PC-3 (cell line): ENCODE data around the gene PDGFC. TPM values are rescaled to one million over a fixed set of nuclear protein-coding genes. Genes with fewer than 3 reads are reported as not detected.

Experiments
- ATAC-seq: fragments of 200-7000 bp; cut with Tn5 transposase; 2 replicates; pipeline ENCODE4 v1.9.1; 2020; ENCODE audit warnings: mild to moderate bottlenecking, moderate library complexity
- BruUV-seq: library from RNA; stranded (reverse); fragments of 400-500 nt; replicated peaks from 2 replicates; lab custom pipeline; 2021; lab: Mats Ljungman, UMichigan
- CTCF ChIA-PET: fragments of 300-600 bp; sonication (Branson Sonifier 250); formaldehyde crosslinking; loops from one replicate; lab custom pipeline; 2022; ENCODE audit warnings: antibody characterized with exemption; lab: Charles Lee
- POLR2A ChIA-PET: fragments of 300-600 bp; sonication (Branson Sonifier 250); formaldehyde crosslinking; loops from one replicate; lab custom pipeline; 2022; ENCODE audit warnings: antibody characterized with exemption; ENCODE audit not compliant: unreplicated experiment; lab: Charles Lee
- DNase-seq: peaks from one replicate; pipeline ENCODE4 v3.0.0-alpha.2; 2015
- H2AFZ ChIP-seq: fragments of 300-600 bp; sonication (generic); 2 replicates; pipeline ENCODE4 v1.6.0; 2016; ENCODE audit warnings: antibody characterized with exemption, low read length
- H3F3A ChIP-seq: fragments of 300-600 bp; sonication (generic); one replicate; pipeline ENCODE4 v1.6.0; 2017; ENCODE audit warnings: antibody characterized with exemption, low read length, control low read depth, mild to moderate bottlenecking; ENCODE audit not compliant: unreplicated experiment
- H3K27ac ChIP-seq: fragments of 300-600 bp; sonication (generic); 2 replicates; pipeline ENCODE4 v1.5.1; 2016; ENCODE audit warnings: mild to moderate bottlenecking, low read length
- H3K27me3 ChIP-seq: fragments of 300-600 bp; sonication (generic); 2 replicates; pipeline ENCODE4 v1.6.1; 2016; ENCODE audit warnings: low read length, mixed read lengths
- H3K36me3 ChIP-seq: fragments of 300-600 bp; sonication (generic); 2 replicates; pipeline ENCODE4 v1.6.1; 2016; ENCODE audit warnings: low read depth, mixed run types, low read length, mixed read lengths
- H3K4me1 ChIP-seq: fragments of 300-600 bp; sonication (generic); 2 replicates; pipeline ENCODE4 v1.5.1; 2016; ENCODE audit warnings: low read length; ENCODE audit not compliant: insufficient read depth
- H3K4me2 ChIP-seq: fragments of 300-600 bp; sonication (generic); 2 replicates; pipeline ENCODE4 v1.6.0; 2016; ENCODE audit warnings: low read length
- H3K4me3 ChIP-seq: fragments of 300-600 bp; sonication (generic); 2 replicates; pipeline ENCODE4 v1.5.1; 2016; ENCODE audit warnings: mild to moderate bottlenecking, low read length, mixed read lengths
- H3K79me2 ChIP-seq: fragments of 300-600 bp; sonication (generic); 2 replicates; pipeline ENCODE4 v1.6.1; 2017; ENCODE audit warnings: low read length, mixed read lengths
- H3K9ac ChIP-seq: fragments of 300-600 bp; sonication (generic); 2 replicates; pipeline ENCODE4 v1.6.0; 2016; ENCODE audit warnings: mild to moderate bottlenecking, low read length
- H3K9me2 ChIP-seq: fragments of 300-600 bp; sonication (generic); replicated peaks from 2 replicates; pipeline ENCODE4 v1.6.1; 2016; ENCODE audit warnings: mixed run types, low read length, mixed read lengths
- H3K9me3 ChIP-seq: fragments of 300-600 bp; sonication (generic); 2 replicates; pipeline ENCODE4 v1.6.1; 2016; ENCODE audit warnings: low read length, mixed read lengths
- H4K20me1 ChIP-seq: fragments of 300-600 bp; sonication (generic); 2 replicates; pipeline ENCODE4 v1.6.1; 2016; ENCODE audit warnings: low read length, mixed read lengths
- EZH2 ChIP-seq: fragments of 300-600 bp; sonication (generic); IDR thresholded peaks from one replicate; pipeline ENCODE4 v1.6.1; 2017; ENCODE audit warnings: antibody characterized with exemption, mild to moderate bottlenecking, low read length; ENCODE audit not compliant: unreplicated experiment
- EZH2phosphoT487 ChIP-seq: fragments of 300-600 bp; sonication (generic); IDR thresholded peaks from 2 replicates; pipeline ENCODE4 v1.6.1; 2018; ENCODE audit warnings: mild to moderate bottlenecking, antibody characterized with exemption, low read length, borderline replicate concordance
- intact Hi-C: fragments of 100-400 bp; cut with micrococcal nuclease; formaldehyde crosslinking; loops from 2 replicates; pipeline ENCODE4 v1.9.0; 2023
- total RNA-seq: library from RNA; depleted of rRNA; stranded (reverse); fragments of >200 nt; gene quantifications from 2 replicates; pipeline ENCODE4 v1.2.3, GENCODE V29; 2014
- TF ChIP-seq, protein P1 (sequence below): fragments of 300-600 bp; sonication (generic); conservative IDR thresholded peaks from 2 replicates; pipeline ENCODE4 v1.5.1; 2017; ENCODE audit warnings: antibody characterized with exemption, low read depth, mild to moderate bottlenecking, low read length

The PDGFC gene
- total RNA-seq, 1 experiment from 2014 or later: 23.0 TPM

- Histone ChIP-seq H3K4me1 (peaks cover 18% of the 10 kb centered on the region), H3K9me2 (no peaks in the 10 kb centered on the region), H4K20me1 (no peaks in the 10 kb centered on the region), H3K4me2 (no peak overlapping the region), H3K4me3 (no peak overlapping the region), H3K36me3 (peaks cover 22% of the 10 kb centered on the region; the same call in 1 of the 2 replicates), H3K27ac (no peak overlapping the region), H3K27me3 (no peaks in the 10 kb centered on the region), H3K9me3 (peaks cover 23% of the 10 kb centered on the region), H3K9ac (no peak overlapping the region), H2AFZ (no peak overlapping the region), H3F3A (peaks cover 4% of the 10 kb centered on the region), H3K79me2 (no peaks in the 10 kb centered on the region)
- ATAC-seq: no peak
- ChIA-PET CTCF (no interaction called here), POLR2A (no interaction called here)
- no peak for TF ChIP-seq EZH2
- TF ChIP-seq EZH2phosphoT487: no peak
- TF ChIP-seq, protein P1, sequence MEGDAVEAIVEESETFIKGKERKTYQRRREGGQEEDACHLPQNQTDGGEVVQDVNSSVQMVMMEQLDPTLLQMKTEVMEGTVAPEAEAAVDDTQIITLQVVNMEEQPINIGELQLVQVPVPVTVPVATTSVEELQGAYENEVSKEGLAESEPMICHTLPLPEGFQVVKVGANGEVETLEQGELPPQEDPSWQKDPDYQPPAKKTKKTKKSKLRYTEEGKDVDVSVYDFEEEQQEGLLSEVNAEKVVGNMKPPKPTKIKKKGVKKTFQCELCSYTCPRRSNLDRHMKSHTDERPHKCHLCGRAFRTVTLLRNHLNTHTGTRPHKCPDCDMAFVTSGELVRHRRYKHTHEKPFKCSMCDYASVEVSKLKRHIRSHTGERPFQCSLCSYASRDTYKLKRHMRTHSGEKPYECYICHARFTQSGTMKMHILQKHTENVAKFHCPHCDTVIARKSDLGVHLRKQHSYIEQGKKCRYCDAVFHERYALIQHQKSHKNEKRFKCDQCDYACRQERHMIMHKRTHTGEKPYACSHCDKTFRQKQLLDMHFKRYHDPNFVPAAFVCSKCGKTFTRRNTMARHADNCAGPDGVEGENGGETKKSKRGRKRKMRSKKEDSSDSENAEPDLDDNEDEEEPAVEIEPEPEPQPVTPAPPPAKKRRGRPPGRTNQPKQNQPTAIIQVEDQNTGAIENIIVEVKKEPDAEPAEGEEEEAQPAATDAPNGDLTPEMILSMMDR: no peak
- intact Hi-C loops: no loop called here
- BruUV-seq: no TSS peak
- DNase-seq: no peak
Measured at GRCh38 chr4:156732634-156733033, 239.0 kb downstream of the PDGFC start.

DNA sequence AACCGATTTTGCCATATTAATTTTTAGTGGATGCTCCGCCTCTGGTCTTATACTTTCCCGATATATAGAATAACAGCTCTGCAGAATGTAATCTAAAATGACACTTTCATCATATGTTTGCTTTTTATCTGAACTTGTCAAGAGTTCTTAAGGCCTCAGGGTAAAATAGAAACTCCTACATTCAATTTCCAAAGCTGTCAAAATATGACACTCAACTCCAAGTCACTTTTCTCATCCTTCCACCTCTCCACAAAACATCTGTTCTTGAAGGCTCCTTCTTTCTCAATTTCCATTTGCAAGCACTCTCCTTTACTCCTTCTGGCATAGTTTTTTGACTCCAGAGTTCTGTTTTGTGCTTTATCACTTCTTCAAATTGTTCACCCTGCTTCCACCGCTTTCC is 242.2 kb downstream of the PDGFC start:
- Histone ChIP-seq H3K9ac (no peak overlapping the region), H3K4me3 (no peak overlapping the region), H4K20me1 (no peaks in the 10 kb centered on the region), H3K27ac (no peak overlapping the region), H3K79me2 (no peaks in the 10 kb centered on the region), H3K9me2 (no peaks in the 10 kb centered on the region), H2AFZ (no peak overlapping the region), H3K4me2 (no peak overlapping the region), H3K36me3 (peaks cover 22% of the 10 kb centered on the region; the same call in 1 of the 2 replicates), H3F3A (no peaks in the 10 kb centered on the region), H3K4me1 (no peaks in the 10 kb centered on the region; the same call in 1 of the 2 replicates), H3K9me3 (peaks cover 23% of the 10 kb centered on the region), H3K27me3 (no peaks in the 10 kb centered on the region)
- ATAC-seq: no peak
- no TSS peak for BruUV-seq
- DNase-seq: no peak
- TF ChIP-seq EZH2 (no peak), EZH2phosphoT487 (no peak)
- TF ChIP-seq, protein P1: no peak
- ChIA-PET POLR2A (no interaction called here), CTCF (no interaction called here)
- intact Hi-C loops: no loop called here

GRCh38 chr4:156725257-156725656 is 246.3 kb downstream of the PDGFC start:
- Histone ChIP-seq H3K27ac (no peak overlapping the region), H3K9ac (no peak overlapping the region), H2AFZ (no peak overlapping the region), H3K4me2 (no peak overlapping the region), H3K4me1 (no peaks in the 10 kb centered on the region), H3F3A (no peaks in the 10 kb centered on the region), H3K9me2 (no peaks in the 10 kb centered on the region), H3K9me3 (no peaks in the 10 kb centered on the region), H3K4me3 (no peak overlapping the region), H3K27me3 (no peaks in the 10 kb centered on the region), H3K79me2 (no peaks in the 10 kb centered on the region), H3K36me3 (no peaks in the 10 kb centered on the region), H4K20me1 (no peaks in the 10 kb centered on the region)
- CTCF ChIA-PET: no interaction called here
- no peak for TF ChIP-seq EZH2phosphoT487
- intact Hi-C loops: no loop called here
- DNase-seq: no peak
- BruUV-seq: no TSS peak
- POLR2A ChIA-PET: no interaction called here
- no peak for ATAC-seq
